ENCODE data around the gene CCSER1.
"Not testable (repeated sequence)": the region's sequence is repeated elsewhere in the genome, so short reads cannot be mapped to it uniquely, and the experiment has no call there.

The CCSER1 gene

DNA sequence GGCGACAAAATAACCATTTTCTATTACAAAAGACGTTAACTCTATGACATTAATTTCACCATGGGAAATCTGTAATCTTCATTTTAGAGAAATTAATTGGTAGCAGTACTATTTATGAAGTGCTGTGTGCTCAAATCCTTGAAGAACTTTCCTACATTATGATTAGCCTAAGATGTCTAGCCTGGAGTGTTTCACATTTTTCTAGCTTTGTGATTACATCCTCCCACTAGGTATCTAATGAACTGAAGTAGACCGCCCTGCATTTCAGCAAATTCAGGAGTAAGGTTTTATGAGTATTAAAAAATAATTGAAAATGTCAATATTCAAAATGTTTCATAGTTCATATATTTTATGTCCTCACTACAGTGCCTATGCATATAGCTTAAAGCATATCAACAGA lies 713.1 kb downstream of the CCSER1 start:
- no peak for DNase-seq (ENCODE audit: low read depth)

DNA sequence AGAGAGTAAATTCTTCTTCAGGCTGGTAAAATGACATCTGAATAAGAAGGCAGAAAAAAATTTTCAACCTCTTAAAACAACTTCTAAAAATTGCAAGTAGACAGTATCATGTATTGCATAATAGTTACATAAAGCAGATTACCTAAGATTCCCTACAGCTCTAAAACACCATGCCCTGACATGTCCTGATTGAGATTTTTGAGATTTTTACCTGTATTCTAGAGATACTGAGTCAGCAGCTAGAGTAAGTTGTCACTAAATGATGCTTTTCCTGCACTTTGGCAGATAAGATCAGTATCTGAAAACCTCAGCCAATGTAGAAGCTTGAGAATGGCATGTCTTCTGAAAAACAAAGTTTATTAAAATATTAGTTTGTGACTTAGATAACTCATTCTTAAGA lies 713.6 kb downstream of the CCSER1 start:
- DNase-seq (ENCODE audit: low read depth), result no peak

- no peak for DNase-seq (ENCODE audit: low read depth)
These were observed 714.5 kb downstream of the CCSER1 start for GRCh38 chr4:90841676-90842075.

- no peak for DNase-seq (ENCODE audit: low read depth)
These were observed 715.8 kb downstream of the CCSER1 start for GRCh38 chr4:90842960-90843359.

DNA sequence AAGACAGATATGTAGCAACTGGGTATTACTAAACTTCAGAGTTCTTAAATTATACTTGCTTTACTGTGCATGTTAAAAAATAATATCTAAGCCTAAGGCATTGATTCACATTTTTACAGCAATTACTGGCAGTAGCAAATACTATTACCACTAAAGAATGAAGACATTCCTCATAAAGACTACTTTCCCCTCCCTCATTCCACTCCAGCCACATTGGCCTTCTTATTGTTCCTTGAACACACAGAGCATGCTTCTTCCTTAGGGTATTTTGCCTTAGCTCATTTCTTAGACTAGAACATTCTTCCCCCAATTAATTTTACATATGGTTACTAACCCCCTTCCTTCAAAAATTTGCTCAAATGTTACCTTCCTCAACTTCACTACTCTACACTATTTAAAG lies 717.0 kb downstream of the CCSER1 start:
- no peak for DNase-seq (ENCODE audit: low read depth)

GRCh38 chr4:90845777-90846176 lies 718.6 kb downstream of the CCSER1 start:
- DNase-seq (ENCODE audit: low read depth), result no peak

DNA sequence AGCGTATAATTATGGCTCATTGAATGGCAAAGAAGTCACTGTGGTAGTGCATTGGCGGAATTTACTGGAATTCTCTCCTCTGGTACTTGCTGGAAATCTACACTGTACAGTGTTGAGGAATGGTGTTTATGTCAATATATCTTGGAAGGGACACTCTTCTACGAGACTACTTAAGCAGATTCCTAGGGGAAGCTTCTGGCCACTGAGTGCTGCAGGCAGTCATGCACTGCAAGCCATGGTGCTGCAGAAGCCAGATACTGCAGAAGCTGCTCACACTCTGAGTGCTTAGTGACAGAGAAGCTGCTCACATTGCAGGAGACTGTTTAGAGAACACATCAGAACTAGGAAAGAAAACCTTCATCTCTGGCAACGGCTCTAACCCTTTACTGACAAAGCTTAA lies 725.0 kb downstream of the CCSER1 start:
- DNase-seq (ENCODE audit: low read depth), result no peak

- DNase-seq (ENCODE audit: low read depth), result no peak
These were observed 727.9 kb downstream of the CCSER1 start for GRCh38 chr4:90855111-90855510.

DNA sequence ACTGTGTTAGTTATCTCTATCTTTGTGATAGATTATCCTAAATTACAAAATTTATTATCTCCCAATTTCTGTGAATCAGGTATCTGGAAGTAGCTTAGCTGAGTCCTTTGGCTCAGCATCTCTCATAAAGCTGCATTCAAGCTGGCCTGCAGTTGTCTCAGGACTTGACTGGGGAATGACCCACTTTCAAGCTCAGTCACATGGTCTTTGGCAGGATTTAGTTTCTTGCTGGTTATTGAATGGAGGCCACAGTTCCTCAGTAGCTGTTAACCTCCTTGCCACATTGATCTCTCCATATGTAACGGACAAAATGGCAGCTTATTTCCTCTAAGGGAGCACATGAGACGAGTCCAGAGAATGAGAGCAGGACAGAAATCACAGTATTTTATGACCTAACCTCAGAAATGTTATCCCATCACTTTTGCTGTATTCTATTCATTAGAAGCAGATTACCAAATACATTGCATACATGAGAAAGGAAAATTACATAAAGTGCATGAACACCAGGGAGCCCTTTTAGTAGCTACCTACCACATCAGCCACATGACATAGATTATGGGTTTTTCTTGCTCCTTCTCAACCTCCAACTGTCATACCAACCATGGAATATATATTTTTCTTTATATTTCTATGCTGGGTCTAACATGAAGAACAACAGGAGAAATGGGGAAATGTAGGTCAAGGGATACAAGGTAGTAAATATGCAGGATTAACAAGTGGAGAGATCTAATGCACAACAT lies 730.1 kb downstream of the CCSER1 start:
- DNase-seq (ENCODE audit: low read depth), result no peak

DNA sequence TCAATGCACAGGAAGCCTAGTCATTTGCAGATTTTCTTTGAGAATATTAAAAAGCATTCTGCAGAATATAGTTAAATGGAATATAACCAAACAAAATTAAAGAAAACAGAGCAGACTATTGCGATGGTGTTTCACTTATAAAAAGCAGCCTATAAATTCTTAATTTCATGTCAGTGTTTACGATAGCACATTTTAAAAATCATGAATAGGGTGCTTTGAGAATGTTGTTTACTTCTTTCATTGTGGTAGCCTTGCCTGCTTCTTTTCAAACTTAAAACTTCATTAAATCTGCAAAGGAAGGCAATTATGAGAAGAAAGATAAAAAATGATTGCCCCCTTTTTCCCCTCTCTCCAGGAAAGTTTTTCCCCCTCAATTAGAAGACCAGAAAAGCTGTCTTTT lies 748.6 kb downstream of the CCSER1 start:
- DNase-seq (ENCODE audit: low read depth), result no peak

DNA sequence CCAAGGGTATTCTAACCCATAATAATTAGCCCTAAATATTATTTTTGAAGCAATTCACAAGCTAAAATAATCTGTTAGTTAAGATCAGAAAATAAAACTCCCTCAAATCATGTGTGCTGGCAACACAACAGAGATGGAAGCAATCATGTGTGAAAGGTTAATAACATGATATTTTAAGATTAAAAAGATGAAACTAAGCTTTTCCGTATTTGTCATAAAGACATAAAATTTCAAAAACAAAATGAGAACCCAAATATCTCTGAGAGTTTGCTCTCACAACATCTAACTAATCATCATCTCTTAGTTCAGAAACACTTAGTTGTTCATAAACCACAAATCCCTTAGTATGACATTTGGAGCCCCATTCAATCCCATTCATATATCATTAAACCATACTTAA lies 749.1 kb downstream of the CCSER1 start:
- no peak for DNase-seq (ENCODE audit: low read depth)

GRCh38 chr4:90883519-90883918 lies 756.3 kb downstream of the CCSER1 start:
- no peak for DNase-seq (ENCODE audit: low read depth)

- no peak for DNase-seq (ENCODE audit: low read depth)
These were observed 761.4 kb downstream of the CCSER1 start for GRCh38 chr4:90888571-90888970.

DNA sequence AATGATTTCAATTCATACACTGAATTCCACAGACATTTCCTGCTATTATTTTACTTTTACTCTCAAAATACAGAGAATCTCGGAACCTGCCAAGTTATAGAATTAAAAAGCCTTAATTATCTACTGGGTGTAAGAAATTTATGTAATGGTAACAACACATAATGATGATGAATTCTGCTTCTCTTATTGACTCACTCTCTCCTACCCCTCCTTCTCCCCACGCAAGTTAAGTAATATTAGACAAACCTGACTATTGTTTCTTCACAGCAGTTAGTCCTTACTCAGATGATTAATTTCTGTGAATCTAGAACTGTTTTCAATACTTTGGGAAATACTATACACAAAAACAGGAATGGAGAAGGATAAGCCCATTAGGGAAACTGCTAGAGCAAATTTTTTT lies 762.0 kb downstream of the CCSER1 start:
- DNase-seq (ENCODE audit: low read depth), result no peak

GRCh38 chr4:90903413-90903812 lies 776.2 kb downstream of the CCSER1 start:
- not testable (repeated sequence) for DNase-seq (ENCODE audit: low read depth)

DNA sequence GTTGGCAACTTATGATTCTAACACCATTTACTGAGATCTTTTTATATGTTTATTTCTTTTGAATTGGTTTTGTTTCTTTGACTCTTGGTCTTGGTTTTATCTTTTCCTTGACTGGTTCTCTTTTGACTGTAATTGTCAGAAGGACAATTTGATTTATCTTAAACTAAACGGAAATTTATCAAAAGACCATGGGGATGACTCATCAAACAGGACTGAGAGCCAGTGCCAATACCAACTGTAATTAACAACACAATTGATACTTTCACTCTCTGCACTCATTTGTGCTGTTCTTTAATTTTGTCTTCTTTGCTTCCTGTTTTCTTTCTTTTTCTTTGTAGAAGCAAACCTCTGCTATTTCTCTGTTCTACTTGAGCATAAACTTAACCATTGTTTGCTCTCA lies 776.8 kb downstream of the CCSER1 start:
- DNase-seq (ENCODE audit: low read depth), result no peak

GRCh38 chr4:90906239-90906638 lies 779.0 kb downstream of the CCSER1 start:
- no peak for DNase-seq (ENCODE audit: low read depth)

- not testable (repeated sequence) for DNase-seq (ENCODE audit: low read depth)
These were observed 784.7 kb downstream of the CCSER1 start for GRCh38 chr4:90911724-90912434.

DNA sequence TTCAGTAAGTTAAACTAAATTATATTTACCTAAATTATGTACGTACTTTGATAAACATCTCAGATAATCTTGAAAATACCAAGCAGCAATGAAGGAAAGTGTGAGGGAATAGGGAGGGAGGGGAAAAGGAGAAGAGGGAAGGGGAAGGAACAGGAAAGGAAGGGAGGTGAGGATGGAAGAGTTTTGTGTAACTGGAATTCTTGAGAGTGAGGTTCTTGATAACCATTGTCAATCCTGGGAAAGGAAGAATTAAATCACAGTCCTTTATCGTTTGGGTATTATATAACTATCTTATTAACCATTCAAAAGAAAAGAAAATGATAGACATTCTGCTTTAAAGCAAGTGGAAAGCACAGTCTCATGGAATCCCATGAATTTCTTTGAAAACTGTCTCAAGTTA lies 795.0 kb downstream of the CCSER1 start:
- DNase-seq (ENCODE audit: low read depth), result no peak

DNA sequence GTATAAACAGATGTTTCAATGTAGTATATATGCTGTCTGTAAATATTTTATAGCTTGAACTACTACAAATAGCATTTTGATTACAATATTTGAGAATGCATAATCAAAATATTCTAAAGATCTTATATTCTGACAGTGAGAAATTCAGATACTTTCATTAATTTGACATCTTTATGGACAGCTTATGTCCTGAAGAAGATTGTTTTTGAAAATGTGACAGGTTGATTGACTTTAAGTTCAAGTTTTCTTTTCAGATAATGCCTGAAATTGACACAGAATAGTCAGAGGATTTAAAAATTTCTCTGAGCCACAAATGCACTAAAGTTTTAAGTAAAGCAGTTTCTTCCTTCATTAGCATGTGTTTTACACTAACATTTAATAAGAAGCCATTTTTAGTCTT lies 799.8 kb downstream of the CCSER1 start:
- DNase-seq (ENCODE audit: low read depth), result no peak

DNA sequence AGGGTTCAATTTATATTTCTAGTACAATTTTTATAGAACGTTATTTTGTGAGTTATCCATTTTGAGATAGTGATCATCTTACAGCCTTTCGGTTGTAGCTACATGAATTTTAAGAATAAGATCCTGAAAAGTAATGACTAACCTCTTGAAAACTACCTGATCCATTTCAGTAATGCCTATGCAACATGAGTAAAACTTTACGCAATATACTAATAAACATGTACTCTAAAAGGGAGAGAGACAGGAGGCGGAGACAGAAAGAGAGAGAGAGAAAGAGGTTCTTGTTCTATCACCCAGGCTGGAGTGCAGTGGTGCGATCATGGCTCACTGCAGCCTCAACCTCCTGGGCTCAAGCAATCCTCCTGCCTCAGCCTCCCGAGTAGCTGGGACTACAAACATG lies 816.1 kb downstream of the CCSER1 start:
- DNase-seq (ENCODE audit: low read depth), result no peak

GRCh38 chr4:90946945-90947344 lies 819.8 kb downstream of the CCSER1 start:
- DNase-seq (ENCODE audit: low read depth), result no peak

- no peak for DNase-seq (ENCODE audit: low read depth)
These were observed 823.2 kb downstream of the CCSER1 start for GRCh38 chr4:90950385-90950841.

- DNase-seq (ENCODE audit: low read depth), result no peak
These were observed 823.8 kb downstream of the CCSER1 start for GRCh38 chr4:90951037-90951436.

All from T-helper 22 cell (primary cell).